GM21360 (cell line): ENCODE results near the gene FIGLA.

Source experiments
- ATAC-seq: cut with Tn5 transposase; IDR thresholded peaks from one replicate; pipeline ENCODE4 v1.9.1; 2021; ENCODE audit warnings: mild to moderate bottlenecking, moderate library complexity; ENCODE audit not compliant: unreplicated experiment

FIGLA gene

GRCh38 chr2:70790136-70790828, at the start of gene FIGLA:
TSS of gene FIGLA (minus strand) at chr2:70790643. CDS start at chr2:70790638, 5 bp downstream.
- ATAC-seq: no peak

- no peak for ATAC-seq
Measured at GRCh38 chr2:70837980-70838925, 47.8 kb upstream of the FIGLA start.

GRCh38 chr2:70835643-70836042, 45.2 kb upstream of the FIGLA start, which contains the start of gene CD207:
TSS of gene CD207 (minus strand) at chr2:70835816. CDS start at chr2:70835776, 40 bp downstream.
- ATAC-seq: no peak

GRCh38 chr2:70834881-70835280, 44.4 kb upstream of the FIGLA start:
- no peak for ATAC-seq

GRCh38 chr2:70834106-70834505, 43.7 kb upstream of the FIGLA start:
- ATAC-seq: no peak

GRCh38 chr2:70833246-70833645, 42.8 kb upstream of the FIGLA start:
- ATAC-seq: no peak

GRCh38 chr2:70832386-70832785, 41.9 kb upstream of the FIGLA start:
- no peak for ATAC-seq

GRCh38 chr2:70831861-70832260, 41.4 kb upstream of the FIGLA start:
- no peak for ATAC-seq

GRCh38 chr2:70830366-70830765, 39.9 kb upstream of the FIGLA start:
- ATAC-seq: no peak

GRCh38 chr2:70829916-70830315, 39.5 kb upstream of the FIGLA start:
- ATAC-seq: no peak

- ATAC-seq: no peak
Measured at GRCh38 chr2:70828914-70829824, 38.7 kb upstream of the FIGLA start.

GRCh38 chr2:70828115-70828514, 37.7 kb upstream of the FIGLA start:
- ATAC-seq: no peak

- no peak for ATAC-seq
Measured at GRCh38 chr2:70827388-70827787, 36.9 kb upstream of the FIGLA start.

- ATAC-seq: no peak
Measured at GRCh38 chr2:70826696-70827350, 36.4 kb upstream of the FIGLA start.

- ATAC-seq: no peak
Measured at GRCh38 chr2:70823249-70823648, 32.8 kb upstream of the FIGLA start.

GRCh38 chr2:70822843-70823242, 32.4 kb upstream of the FIGLA start:
- ATAC-seq: no peak

- no peak for ATAC-seq
Measured at GRCh38 chr2:70820499-70820898, 30.1 kb upstream of the FIGLA start, which contains the start of gene CLEC4F. TSS of gene CLEC4F (minus strand) at chr2:70820599. CDS start at chr2:70820523, 76 bp downstream.

GRCh38 chr2:70817284-70817954, 27.0 kb upstream of the FIGLA start:
- ATAC-seq: no peak

- ATAC-seq: no peak
Measured at GRCh38 chr2:70816726-70817125, 26.3 kb upstream of the FIGLA start.
